Endothelial cell (in vitro differentiated cells): Measurements from ENCODE around the gene ANKS1B. TPM values are rescaled to one million over a fixed set of nuclear protein-coding genes. Genes with fewer than 3 reads are reported as not detected.
"Not testable (repeated sequence)": the region's sequence is repeated elsewhere in the genome, so short reads cannot be mapped to it uniquely, and the experiment has no call there.

Experiments
- DNase-seq: peaks from one replicate; pipeline ENCODE4 v3.0.0; 2021; ENCODE audit warnings: low spot score
- H3K27ac Mint-ChIP-seq: one replicate; pipeline ENCODE4 v1.8.0; 2021; ENCODE audit warnings: mixed read lengths, inconsistent platforms; ENCODE audit not compliant: unreplicated experiment
- H3K27me3 Mint-ChIP-seq: one replicate; pipeline ENCODE4 v1.8.0; 2021; ENCODE audit warnings: mild to moderate bottlenecking, moderate library complexity, mixed read lengths, inconsistent platforms; ENCODE audit not compliant: unreplicated experiment
- H3K36me3 Mint-ChIP-seq: one replicate; pipeline ENCODE4 v1.8.0; 2021; ENCODE audit warnings: mild to moderate bottlenecking, low read depth, mixed read lengths, inconsistent platforms; ENCODE audit not compliant: unreplicated experiment
- H3K4me1 Mint-ChIP-seq: one replicate; pipeline ENCODE4 v1.8.0; 2021; ENCODE audit warnings: mild to moderate bottlenecking, mixed read lengths, inconsistent platforms; ENCODE audit not compliant: unreplicated experiment
- H3K4me3 Mint-ChIP-seq: one replicate; pipeline ENCODE4 v1.8.0; 2021; ENCODE audit warnings: mild to moderate bottlenecking, mixed read lengths, inconsistent platforms; ENCODE audit not compliant: unreplicated experiment
- H3K9me3 Mint-ChIP-seq: one replicate; pipeline ENCODE4 v1.8.0; 2021; ENCODE audit warnings: mixed read lengths, inconsistent platforms; ENCODE audit not compliant: unreplicated experiment
- total RNA-seq: library from RNA; stranded (reverse); fragmentation: NEBNext Ultra II Directional; extraction: Animal tissue kit (Norgen Biotek cat#: 25700); gene quantifications from one replicate; pipeline ENCODE4 v1.2.1, GENCODE V29; 2021; ENCODE audit not compliant: unreplicated experiment
- TF ChIP-seq, protein P1 (sequence below): fragments of 200-600 bp; sonication (generic); IDR thresholded peaks from one replicate; pipeline ENCODE4 v1.5.0; 2021; ENCODE audit warnings: antibody characterized with exemption; ENCODE audit not compliant: unreplicated experiment

ANKS1B gene
- total RNA-seq, 1 donor from 2014 or later: 2.6 TPM

DNA sequence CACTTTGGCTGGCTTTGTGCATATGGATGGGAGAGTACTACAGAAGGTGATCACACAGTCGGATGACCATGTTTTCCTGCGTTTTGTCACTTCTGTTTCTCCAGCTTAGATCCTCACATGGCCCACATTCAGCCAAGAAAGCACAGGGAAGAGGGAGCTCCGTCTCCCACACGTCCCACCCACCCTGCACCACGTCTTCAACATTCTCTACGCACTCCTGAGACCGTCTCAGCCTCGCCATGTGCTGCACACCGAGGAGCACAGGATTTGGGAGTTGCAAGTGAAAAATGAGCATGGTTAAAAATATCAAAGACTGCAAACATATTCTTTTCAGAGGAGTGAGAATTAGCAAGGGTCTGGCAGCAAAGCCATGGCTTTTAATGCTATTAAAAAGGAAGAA, 1217.5 kb downstream of the ANKS1B start:
- TF ChIP-seq, protein P1, sequence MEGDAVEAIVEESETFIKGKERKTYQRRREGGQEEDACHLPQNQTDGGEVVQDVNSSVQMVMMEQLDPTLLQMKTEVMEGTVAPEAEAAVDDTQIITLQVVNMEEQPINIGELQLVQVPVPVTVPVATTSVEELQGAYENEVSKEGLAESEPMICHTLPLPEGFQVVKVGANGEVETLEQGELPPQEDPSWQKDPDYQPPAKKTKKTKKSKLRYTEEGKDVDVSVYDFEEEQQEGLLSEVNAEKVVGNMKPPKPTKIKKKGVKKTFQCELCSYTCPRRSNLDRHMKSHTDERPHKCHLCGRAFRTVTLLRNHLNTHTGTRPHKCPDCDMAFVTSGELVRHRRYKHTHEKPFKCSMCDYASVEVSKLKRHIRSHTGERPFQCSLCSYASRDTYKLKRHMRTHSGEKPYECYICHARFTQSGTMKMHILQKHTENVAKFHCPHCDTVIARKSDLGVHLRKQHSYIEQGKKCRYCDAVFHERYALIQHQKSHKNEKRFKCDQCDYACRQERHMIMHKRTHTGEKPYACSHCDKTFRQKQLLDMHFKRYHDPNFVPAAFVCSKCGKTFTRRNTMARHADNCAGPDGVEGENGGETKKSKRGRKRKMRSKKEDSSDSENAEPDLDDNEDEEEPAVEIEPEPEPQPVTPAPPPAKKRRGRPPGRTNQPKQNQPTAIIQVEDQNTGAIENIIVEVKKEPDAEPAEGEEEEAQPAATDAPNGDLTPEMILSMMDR: no peak
- Mint-ChIP-seq H3K27ac (no peak overlapping the region), H3K36me3 (peaks cover 3% of the 10 kb centered on the region), H3K9me3 (peaks cover 2% of the 10 kb centered on the region), H3K4me3 (no peak overlapping the region), H3K4me1 (no peaks in the 10 kb centered on the region), H3K27me3 (peaks cover 3% of the 10 kb centered on the region)
- DNase-seq: no peak

- Mint-ChIP-seq H3K36me3 (no peaks in the 10 kb centered on the region), H3K27ac (no peak overlapping the region), H3K27me3 (peaks cover 3% of the 10 kb centered on the region), H3K4me3 (no peak overlapping the region), H3K9me3 (no peaks in the 10 kb centered on the region), H3K4me1 (no peaks in the 10 kb centered on the region)
- DNase-seq: no peak
- TF ChIP-seq, protein P1: no peak
Measured at GRCh38 chr12:98763656-98764055, 1221.1 kb downstream of the ANKS1B start.

DNA sequence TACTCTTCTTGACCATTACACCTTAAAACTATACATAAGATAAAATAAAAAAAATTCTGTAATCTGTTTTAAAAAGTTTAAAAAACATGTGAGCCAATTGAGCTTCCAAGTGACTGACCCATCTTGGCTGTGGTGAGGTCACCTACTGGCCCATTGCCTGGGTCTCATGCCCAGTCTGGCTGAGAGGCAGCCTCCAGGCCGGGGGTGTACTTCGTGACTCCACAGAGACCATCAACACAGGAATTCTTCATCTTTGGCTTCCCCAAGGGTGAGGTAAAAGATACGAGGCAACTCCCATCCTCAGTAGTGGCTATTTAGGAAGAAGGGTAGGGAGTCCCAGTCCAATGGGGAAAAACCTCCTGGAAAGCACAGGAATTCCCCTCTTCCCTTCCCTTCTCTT, 1226.4 kb downstream of the ANKS1B start:
- no peak overlapping the region for H3K4me3 Mint-ChIP-seq
- TF ChIP-seq, protein P1: no peak
- H3K27me3 Mint-ChIP-seq: peaks cover 4% of the 10 kb centered on the region
- no peak for DNase-seq
- H3K9me3 Mint-ChIP-seq: no peaks in the 10 kb centered on the region
- no peaks in the 10 kb centered on the region for H3K4me1 Mint-ChIP-seq
- no peaks in the 10 kb centered on the region for H3K36me3 Mint-ChIP-seq
- no peak overlapping the region for H3K27ac Mint-ChIP-seq

DNA sequence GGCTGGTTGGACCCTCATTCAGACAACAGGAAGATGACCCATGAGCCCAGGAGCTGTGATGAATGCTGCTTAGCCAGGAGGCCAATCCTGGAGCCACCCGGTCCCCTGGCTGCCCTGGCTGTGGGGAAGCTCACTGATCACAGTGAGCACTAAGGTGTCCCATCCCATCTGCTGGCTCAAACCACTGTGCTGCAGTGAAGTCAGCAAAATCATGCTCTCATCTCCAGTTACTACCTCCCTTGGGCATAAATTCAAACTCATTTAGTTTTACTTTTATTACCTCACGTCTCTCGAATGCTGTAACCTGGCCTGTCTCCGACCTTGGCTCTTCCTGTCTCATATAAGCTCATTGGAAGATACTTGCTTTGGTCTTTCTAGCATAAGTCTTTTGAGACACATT, 1227.3 kb downstream of the ANKS1B start:
- Mint-ChIP-seq H3K36me3 (no peaks in the 10 kb centered on the region), H3K4me3 (no peak overlapping the region), H3K4me1 (no peaks in the 10 kb centered on the region), H3K27me3 (peaks cover 4% of the 10 kb centered on the region), H3K9me3 (no peaks in the 10 kb centered on the region), H3K27ac (no peak overlapping the region)
- DNase-seq: no peak
- TF ChIP-seq, protein P1: no peak

DNA sequence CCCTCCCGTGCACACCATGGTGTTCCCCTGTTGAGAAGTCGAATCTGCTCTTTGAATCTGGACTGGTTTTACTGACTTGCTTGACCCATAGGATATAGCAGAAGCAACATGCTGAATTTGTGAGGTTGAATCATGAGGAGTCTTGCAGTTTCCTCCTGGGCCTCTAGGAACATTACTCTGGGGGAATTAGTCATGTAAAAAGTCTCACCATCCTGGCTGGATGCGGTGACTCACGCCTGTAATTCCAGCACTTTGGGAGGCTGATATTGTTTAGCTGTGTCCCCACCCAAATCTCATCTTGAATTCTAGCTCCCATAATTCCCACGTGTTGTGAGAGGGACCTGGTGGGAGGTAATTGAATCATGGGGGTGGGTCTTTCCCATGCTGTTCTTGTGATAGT, 1228.9 kb downstream of the ANKS1B start:
- not testable (repeated sequence) for H3K27me3 Mint-ChIP-seq, H3K9me3 Mint-ChIP-seq, H3K36me3 Mint-ChIP-seq, H3K27ac Mint-ChIP-seq, H3K4me1 Mint-ChIP-seq, DNase-seq, H3K4me3 Mint-ChIP-seq

- TF ChIP-seq, protein P1: no peak
- no peak overlapping the region for H3K27ac Mint-ChIP-seq
- H3K4me1 Mint-ChIP-seq: peaks cover 21% of the 10 kb centered on the region
Measured at GRCh38 chr12:98754095-98754494, 1230.6 kb downstream of the ANKS1B start.

More at GRCh38 chr12:98754095-98754494, 1230.6 kb downstream of the ANKS1B start:
- Mint-ChIP-seq H3K27me3 (peaks cover 10% of the 10 kb centered on the region), H3K36me3 (no peaks in the 10 kb centered on the region), H3K9me3 (no peaks in the 10 kb centered on the region), H3K4me3 (no peak overlapping the region)
- DNase-seq: no peak
